ENCODE data around the gene GDF7. TPM values are rescaled to one million over a fixed set of nuclear protein-coding genes. Genes with fewer than 3 reads are reported as not detected.

GDF7 gene
- total and polyA plus RNA-seq, 7 experiments from 2014 or later, result 0.01 to 0.20 (median 0.05) TPM; not detected in 2

- ChIA-PET CTCF (no interaction called here), POLR2A (no interaction called here)
- Mint-ChIP-seq H3K27ac (no peak overlapping the region), H3K4me1 (peaks cover 0 to 8% (median 1%) of the 10 kb centered on the region in 7 donors), H3K27me3 (no peaks in the 10 kb centered on the region), H3K9me3 (no peaks in the 10 kb centered on the region), H3K36me3 (peaks cover 8 to 72% (median 56%) of the 10 kb centered on the region in 5 donors), H3K4me3 (no peak overlapping the region)
- H3K9me3 ChIP-seq (ENCODE audit: control insufficient read depth in 2 of 3, low read length in 3 of 3), result peaks cover 0 to 5% (median 0%) of the 10 kb centered on the region in 3 experiments
- H3K4me3 ChIP-seq (ENCODE audit: low read length), result no peak overlapping the region
- intact Hi-C loops (cut with micrococcal nuclease), result no loop called here
- DNase-seq (no peak), ATAC-seq (no peak)
- H3K36me3 ChIP-seq (ENCODE audit: control insufficient read depth in 2 of 3, insufficient read depth in 3 of 3, low read length in 3 of 3), result peaks cover 0 to 32% (median 6%) of the 10 kb centered on the region in 3 experiments
- H3K4me1 ChIP-seq (ENCODE audit: control insufficient read depth in 2 of 2, insufficient read depth in 2 of 2, low read length in 2 of 2), result no peaks in the 10 kb centered on the region
- no peak overlapping the region for H3K27ac ChIP-seq (ENCODE audit: low read depth, low read length)
- H3K27me3 ChIP-seq (ENCODE audit: control insufficient read depth in 2 of 2, insufficient read depth in 2 of 2, low read length in 2 of 2), result no peaks in the 10 kb centered on the region
Observed at GRCh38 chr2:20687260-20687832, 20.4 kb downstream of the GDF7 start.

DNA sequence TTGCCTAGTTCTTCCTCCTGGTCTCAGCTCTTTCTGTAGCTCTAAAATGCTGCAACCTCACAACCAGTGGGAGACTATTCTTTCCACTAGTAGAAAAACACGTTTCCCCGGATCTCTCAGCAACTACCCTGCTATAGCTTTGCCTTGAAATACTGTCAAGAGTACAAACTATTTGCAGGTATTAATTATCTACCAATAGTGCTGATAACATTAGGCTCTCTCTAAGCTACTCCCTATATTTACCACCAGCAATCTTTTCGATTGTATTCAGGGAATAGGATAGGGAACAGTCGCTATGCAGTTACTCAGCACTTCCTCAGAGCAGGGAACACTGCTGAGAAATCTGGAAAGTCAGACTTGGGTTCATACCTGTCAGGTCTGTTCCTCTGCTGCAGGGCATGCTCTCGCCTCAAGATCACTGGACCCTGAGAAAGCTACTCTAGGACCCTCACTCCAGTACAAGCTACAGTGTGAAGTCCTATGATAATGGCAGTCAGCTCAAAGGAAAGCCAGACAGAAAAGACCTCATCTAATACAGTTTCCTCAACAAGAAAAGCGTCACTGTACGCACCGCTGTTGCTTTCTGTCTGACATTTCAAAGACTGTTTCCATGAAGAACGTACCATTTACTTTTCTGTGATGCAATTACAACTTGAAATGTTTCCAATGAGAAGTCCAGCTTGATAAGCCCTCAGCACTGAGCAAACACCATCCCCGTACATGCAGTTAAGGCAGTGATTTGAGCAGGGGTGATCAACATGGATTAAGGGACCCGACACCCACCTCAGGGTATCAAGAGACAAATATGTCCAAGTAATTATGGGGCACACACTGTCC is 22.7 kb downstream of the GDF7 start:
- no peak for DNase-seq
- intact Hi-C loops (cut with micrococcal nuclease), result no loop called here
- peaks cover 3 to 65% (median 53%) of the 10 kb centered on the region in 5 donors for H3K36me3 Mint-ChIP-seq
- POLR2A ChIA-PET, result no interaction called here
- Histone ChIP-seq H3K4me1 (ENCODE audit: control insufficient read depth in 2 of 2, insufficient read depth in 2 of 2, low read length in 2 of 2) (no peaks in the 10 kb centered on the region), H3K4me3 (ENCODE audit: low read length) (no peak overlapping the region), H3K9me3 (ENCODE audit: control insufficient read depth in 2 of 3, low read length in 3 of 3) (peaks cover 0 to 5% (median 0%) of the 10 kb centered on the region in 3 experiments), H3K27me3 (ENCODE audit: control insufficient read depth in 2 of 2, insufficient read depth in 2 of 2, low read length in 2 of 2) (no peaks in the 10 kb centered on the region), H3K27ac (ENCODE audit: low read depth, low read length) (no peak overlapping the region), H3K36me3 (ENCODE audit: control insufficient read depth in 2 of 3, insufficient read depth in 3 of 3, low read length in 3 of 3) (peaks cover 0 to 36% (median 6%) of the 10 kb centered on the region in 3 experiments)
- H3K4me3 Mint-ChIP-seq, result no peak overlapping the region
- no peaks in the 10 kb centered on the region for H3K27me3 Mint-ChIP-seq
- CTCF ChIA-PET, result no interaction called here
- H3K27ac Mint-ChIP-seq, result no peak overlapping the region
- no peaks in the 10 kb centered on the region for H3K4me1 Mint-ChIP-seq
- no peaks in the 10 kb centered on the region for H3K9me3 Mint-ChIP-seq
- no peak for ATAC-seq

- POLR2A ChIA-PET, result no interaction called here
- Mint-ChIP-seq H3K36me3 (peaks cover 3 to 62% (median 46%) of the 10 kb centered on the region in 5 donors), H3K4me1 (no peaks in the 10 kb centered on the region), H3K27ac (no peak overlapping the region), H3K27me3 (no peaks in the 10 kb centered on the region), H3K9me3 (no peaks in the 10 kb centered on the region), H3K4me3 (no peak overlapping the region)
- intact Hi-C loops (cut with micrococcal nuclease), result no loop called here
- Histone ChIP-seq H3K27me3 (ENCODE audit: control insufficient read depth in 2 of 2, insufficient read depth in 2 of 2, low read length in 2 of 2) (no peaks in the 10 kb centered on the region), H3K36me3 (ENCODE audit: control insufficient read depth in 2 of 3, insufficient read depth in 3 of 3, low read length in 3 of 3) (peaks cover 0 to 26% (median 6%) of the 10 kb centered on the region in 3 experiments), H3K4me3 (ENCODE audit: low read length) (no peak overlapping the region), H3K4me1 (ENCODE audit: control insufficient read depth in 2 of 2, insufficient read depth in 2 of 2, low read length in 2 of 2) (no peaks in the 10 kb centered on the region), H3K27ac (ENCODE audit: low read depth, low read length) (no peak overlapping the region), H3K9me3 (ENCODE audit: control insufficient read depth in 2 of 3, low read length in 3 of 3) (peaks cover 0 to 5% (median 0%) of the 10 kb centered on the region in 3 experiments)
- DNase-seq (no peak), ATAC-seq (no peak)
- CTCF ChIA-PET, result interaction anchor here (0.7 kb wide), 1 partner anchor 132 kb away, joined by 6 read pairs; the partner anchor contains the start of gene LDAH
Observed at GRCh38 chr2:20691076-20691734, 24.3 kb downstream of the GDF7 start.

DNA sequence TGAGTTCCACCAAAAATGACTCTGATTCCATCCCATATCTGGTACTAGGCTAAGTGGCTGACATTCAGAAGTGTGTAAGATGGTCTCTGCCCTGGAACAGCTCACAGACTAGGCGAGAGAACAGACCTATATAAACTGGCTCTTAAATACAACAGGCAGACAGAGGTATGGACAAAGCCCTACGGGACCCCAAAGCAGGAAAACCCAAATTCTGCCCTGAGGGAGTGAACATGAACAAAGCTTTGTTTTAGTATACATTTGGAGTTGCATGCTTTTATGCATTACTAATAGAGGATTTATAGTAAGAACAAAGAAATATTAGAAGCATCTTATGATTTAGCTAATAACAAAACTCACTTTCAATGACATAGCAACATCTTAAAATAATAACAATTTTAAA is 25.1 kb downstream of the GDF7 start:
- Histone ChIP-seq H3K27me3 (ENCODE audit: control insufficient read depth in 2 of 2, insufficient read depth in 2 of 2, low read length in 2 of 2) (no peaks in the 10 kb centered on the region), H3K9me3 (ENCODE audit: control insufficient read depth in 2 of 3, low read length in 3 of 3) (peaks cover 0 to 5% (median 0%) of the 10 kb centered on the region in 3 experiments), H3K36me3 (ENCODE audit: control insufficient read depth in 2 of 3, insufficient read depth in 3 of 3, low read length in 3 of 3) (peaks cover 0 to 30% (median 4%) of the 10 kb centered on the region in 3 experiments), H3K27ac (ENCODE audit: low read depth, low read length) (no peak overlapping the region), H3K4me3 (ENCODE audit: low read length) (no peak overlapping the region), H3K4me1 (ENCODE audit: control insufficient read depth in 2 of 2, insufficient read depth in 2 of 2, low read length in 2 of 2) (no peaks in the 10 kb centered on the region)
- intact Hi-C loops (cut with micrococcal nuclease), result no loop called here
- no peak for ATAC-seq
- peaks cover 3 to 56% (median 38%) of the 10 kb centered on the region in 5 donors for H3K36me3 Mint-ChIP-seq
- H3K27me3 Mint-ChIP-seq, result no peaks in the 10 kb centered on the region
- POLR2A ChIA-PET, result no interaction called here
- H3K9me3 Mint-ChIP-seq, result peaks cover 0 to 1% (median 0%) of the 10 kb centered on the region in 11 donors
- no peak overlapping the region for H3K4me3 Mint-ChIP-seq
- CTCF ChIA-PET, result no interaction called here
- DNase-seq, result no peak
- H3K27ac Mint-ChIP-seq, result no peak overlapping the region
- H3K4me1 Mint-ChIP-seq, result no peaks in the 10 kb centered on the region

DNA sequence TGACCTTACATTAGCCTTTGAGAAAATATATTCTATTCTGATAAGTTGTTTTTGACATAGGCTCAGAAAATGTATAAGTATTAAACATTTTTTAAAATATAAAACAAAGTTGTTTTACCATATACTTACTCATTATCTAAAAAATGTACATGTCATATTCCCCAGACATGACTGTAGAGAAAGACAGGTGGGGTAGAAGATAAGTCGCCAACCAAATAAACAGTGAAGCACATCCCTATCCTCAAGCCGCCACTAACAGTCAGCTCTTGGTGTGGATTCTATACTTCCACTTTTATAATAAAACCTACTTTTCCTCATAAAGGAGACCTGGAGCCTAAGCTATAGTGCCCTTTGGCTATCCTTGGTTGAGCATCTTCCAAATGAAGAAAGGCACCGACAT is 26.4 kb downstream of the GDF7 start:
- ATAC-seq (no peak), DNase-seq (no peak)
- Histone ChIP-seq H3K36me3 (ENCODE audit: control insufficient read depth in 2 of 3, insufficient read depth in 3 of 3, low read length in 3 of 3) (peaks cover 0 to 24% (median 0%) of the 10 kb centered on the region in 3 experiments), H3K27ac (ENCODE audit: low read depth, low read length) (no peak overlapping the region), H3K4me3 (ENCODE audit: low read length) (no peak overlapping the region), H3K27me3 (ENCODE audit: control insufficient read depth in 2 of 2, insufficient read depth in 2 of 2, low read length in 2 of 2) (no peaks in the 10 kb centered on the region), H3K4me1 (ENCODE audit: control insufficient read depth in 2 of 2, insufficient read depth in 2 of 2, low read length in 2 of 2) (no peaks in the 10 kb centered on the region), H3K9me3 (ENCODE audit: control insufficient read depth in 2 of 3, low read length in 3 of 3) (peaks cover 0 to 5% (median 0%) of the 10 kb centered on the region in 3 experiments)
- no peaks in the 10 kb centered on the region for H3K27me3 Mint-ChIP-seq
- H3K27ac Mint-ChIP-seq, result no peak overlapping the region
- no peak overlapping the region for H3K4me3 Mint-ChIP-seq
- peaks cover 0 to 1% (median 0%) of the 10 kb centered on the region in 11 donors for H3K9me3 Mint-ChIP-seq
- CTCF ChIA-PET, result no interaction called here
- POLR2A ChIA-PET, result no interaction called here
- intact Hi-C loops (cut with micrococcal nuclease), result no loop called here
- no peaks in the 10 kb centered on the region for H3K4me1 Mint-ChIP-seq
- H3K36me3 Mint-ChIP-seq, result peaks cover 3 to 54% (median 29%) of the 10 kb centered on the region in 5 donors

- no peak overlapping the region for H3K4me3 Mint-ChIP-seq
- H3K36me3 Mint-ChIP-seq, result peaks cover under 1 to 39% (median 13%) of the 10 kb centered on the region in 5 donors
- H3K27ac Mint-ChIP-seq, result no peak overlapping the region
- Histone ChIP-seq H3K27me3 (ENCODE audit: control insufficient read depth in 2 of 2, insufficient read depth in 2 of 2, low read length in 2 of 2) (no peaks in the 10 kb centered on the region), H3K9me3 (ENCODE audit: control insufficient read depth in 2 of 3, low read length in 3 of 3) (no peaks in the 10 kb centered on the region), H3K36me3 (ENCODE audit: control insufficient read depth in 2 of 3, insufficient read depth in 3 of 3, low read length in 3 of 3) (peaks cover 0 to 13% (median 0%) of the 10 kb centered on the region in 3 experiments), H3K4me3 (ENCODE audit: low read length) (no peak overlapping the region), H3K27ac (ENCODE audit: low read depth, low read length) (no peak overlapping the region), H3K4me1 (ENCODE audit: control insufficient read depth in 2 of 2, insufficient read depth in 2 of 2, low read length in 2 of 2) (no peaks in the 10 kb centered on the region)
- ChIA-PET CTCF (no interaction called here), POLR2A (no interaction called here)
- DNase-seq (no peak), ATAC-seq (no peak)
- H3K9me3 Mint-ChIP-seq, result peaks cover 0 to 1% (median 0%) of the 10 kb centered on the region in 11 donors
- H3K27me3 Mint-ChIP-seq, result no peaks in the 10 kb centered on the region
- intact Hi-C loops (cut with micrococcal nuclease), result no loop called here
- H3K4me1 Mint-ChIP-seq, result peaks cover 0 to 12% (median 4%) of the 10 kb centered on the region in 7 donors
Observed at GRCh38 chr2:20696366-20696765, 29.4 kb downstream of the GDF7 start.
